GM23338 (cell line): ENCODE measurements around the gene CAPN1. TPM values are rescaled to one million over a fixed set of nuclear protein-coding genes. Genes with fewer than 3 reads are reported as not detected.

Experiments
- ATAC-seq: fragments of 200-7000 bp; cut with Tn5 transposase; 3 replicates; pipeline ENCODE4 v1.9.1; 2020
- DNase-seq: peaks from one replicate; pipeline ENCODE4 v3.0.0-alpha.2; 2015; ENCODE audit warnings: low spot score
- H2AFZ ChIP-seq: fragments of 200-600 bp; sonication (generic); 2 replicates; pipeline ENCODE4 v1.8.0; 2016; ENCODE audit warnings: antibody characterized with exemption, mild to moderate bottlenecking, moderate library complexity
- H3F3A ChIP-seq: fragments of 200-600 bp; sonication (generic); replicated peaks from 2 replicates; pipeline ENCODE4 v1.8.0; 2017; ENCODE audit warnings: antibody characterized with exemption, mixed run types, low read depth
- H3K27ac ChIP-seq: fragments of 200-600 bp; sonication (generic); 2 replicates; pipeline ENCODE4 v1.6.1; 2016; ENCODE audit warnings: low read depth
- H3K27me3 ChIP-seq: fragments of 200-600 bp; sonication (generic); 2 replicates; pipeline ENCODE4 v1.8.0; 2016; ENCODE audit warnings: mild to moderate bottlenecking, mixed run types, moderate library complexity; ENCODE audit not compliant: insufficient read depth
- H3K36me3 ChIP-seq: fragments of 200-600 bp; sonication (generic); 2 replicates; pipeline ENCODE4 v1.8.0; 2016; ENCODE audit warnings: mild to moderate bottlenecking; ENCODE audit not compliant: insufficient read depth
- H3K4me1 ChIP-seq: fragments of 200-600 bp; sonication (generic); 2 replicates; pipeline ENCODE4 v1.8.0; 2016; ENCODE audit warnings: mild to moderate bottlenecking, moderate library complexity; ENCODE audit not compliant: insufficient read depth
- H3K4me2 ChIP-seq: fragments of 200-600 bp; sonication (generic); 2 replicates; pipeline ENCODE4 v1.7.1; 2017; ENCODE audit warnings: mixed run types
- H3K4me3 ChIP-seq: fragments of 200-600 bp; sonication (generic); 2 replicates; pipeline ENCODE4 v1.6.1; 2016; ENCODE audit warnings: mixed run types
- H3K79me2 ChIP-seq: fragments of 200-600 bp; sonication (generic); replicated peaks from 2 replicates; pipeline ENCODE4 v1.8.0; 2017; ENCODE audit warnings: mild to moderate bottlenecking; ENCODE audit not compliant: insufficient read depth
- H3K9me2 ChIP-seq: fragments of 200-600 bp; sonication (generic); 2 replicates; pipeline ENCODE4 v1.8.0; 2017; ENCODE audit not compliant: insufficient read depth
- H4K20me1 ChIP-seq: fragments of 200-600 bp; sonication (generic); replicated peaks from 2 replicates; pipeline ENCODE4 v1.8.0; 2017; ENCODE audit warnings: mild to moderate bottlenecking; ENCODE audit not compliant: insufficient read depth
- H3K27ac Mint-ChIP-seq: 2 replicates; pipeline ENCODE4 v1.8.0; 2020; ENCODE audit warnings: inconsistent platforms, mild to moderate bottlenecking, moderate library complexity, mixed read lengths
- H3K27me3 Mint-ChIP-seq: 3 replicates; pipeline ENCODE4 v1.8.0; 2022; ENCODE audit warnings: low read depth, mild to moderate bottlenecking, moderate library complexity, mixed read lengths, inconsistent platforms; ENCODE audit not compliant: insufficient read depth, poor library complexity
- H3K36me3 Mint-ChIP-seq: 3 replicates; pipeline ENCODE4 v1.8.0; 2021; ENCODE audit warnings: low read depth, mild to moderate bottlenecking, inconsistent platforms, moderate library complexity, mixed read lengths
- H3K4me1 Mint-ChIP-seq: 3 replicates; pipeline ENCODE4 v1.8.0; 2020; ENCODE audit warnings: mild to moderate bottlenecking, inconsistent platforms, mixed read lengths
- H3K4me3 Mint-ChIP-seq: 3 replicates; pipeline ENCODE4 v1.8.0; 2021; ENCODE audit warnings: moderate library complexity, mild to moderate bottlenecking, inconsistent platforms, mixed read lengths
- H3K9me3 Mint-ChIP-seq: 3 replicates; pipeline ENCODE4 v1.8.0; 2020; ENCODE audit warnings: moderate library complexity, mild to moderate bottlenecking, inconsistent platforms, mixed read lengths
- ETS1 ChIP-seq: IDR thresholded peaks from 2 replicates; pipeline ENCODE4 v1.6.1; 2016; ENCODE audit warnings: antibody characterized with exemption
- EZH2phosphoT487 ChIP-seq: fragments of 200-600 bp; sonication (generic); IDR thresholded peaks from one replicate; pipeline ENCODE4 v1.8.1; 2018; ENCODE audit warnings: antibody characterized with exemption; ENCODE audit not compliant: unreplicated experiment
- JUNB ChIP-seq: IDR thresholded peaks from one replicate; pipeline ENCODE4 v1.6.1; 2016; ENCODE audit warnings: antibody characterized with exemption; ENCODE audit not compliant: unreplicated experiment
- POLR2AphosphoS5 ChIP-seq: IDR thresholded peaks from 2 replicates; pipeline ENCODE4 v1.6.1; 2016; ENCODE audit warnings: antibody characterized with exemption, low read depth
- REST ChIP-seq: IDR thresholded peaks from one replicate; pipeline ENCODE4 v1.6.1; 2018; ENCODE audit warnings: antibody characterized with exemption; ENCODE audit not compliant: unreplicated experiment
- STAT1 ChIP-seq: IDR thresholded peaks from one replicate; pipeline ENCODE4 v1.6.1; 2016; ENCODE audit warnings: antibody characterized with exemption; ENCODE audit not compliant: unreplicated experiment
- ZNF331 ChIP-seq: fragments of 250-450 bp; sonication (Bioruptor Pico); IDR thresholded peaks from 2 replicates; pipeline ENCODE4 v1.5.0; 2020; ENCODE audit warnings: low read depth, mild to moderate bottlenecking, moderate library complexity
- polyA plus RNA-seq: library from polyadenylated mRNA; unstranded; fragments of >200 nt; fragmentation: Nextera tagmentation; extraction: Ambion mirVana; gene quantifications from 2 replicates; pipeline ENCODE4 v1.2.1, GENCODE V29; 2016
- total RNA-seq: library from RNA; depleted of rRNA; stranded (reverse); fragments of >200 nt; shearing (Covaris generic); gene quantifications from 2 replicates; pipeline ENCODE4 v1.2.3, GENCODE V29; 2014

The CAPN1 gene
- total and polyA plus RNA-seq, 2 experiments from 2014 or later, result 67.3 to 277 TPM

GRCh38 chr11:65194564-65194963 lies 12.8 kb downstream of the CAPN1 start:
- Mint-ChIP-seq H3K36me3 (peaks cover 72% of the 10 kb centered on the region), H3K27ac (no peak overlapping the region)
- peaks cover 20% of the 10 kb centered on the region for H3K79me2 ChIP-seq

GRCh38 chr11:65204143-65204542 lies 22.4 kb downstream of the CAPN1 start:
- Mint-ChIP-seq H3K27ac (peak overlapping the region; percentile 92; the same call in 1 of the 2 replicates), H3K27me3 (peaks cover 5% of the 10 kb centered on the region), H3K9me3 (no peaks in the 10 kb centered on the region), H3K36me3 (peaks cover 59% of the 10 kb centered on the region), H3K4me1 (peaks cover 20% of the 10 kb centered on the region), H3K4me3 (peak overlapping the region; percentile 65; the same call in 2 of the 3 replicates)
- H3K36me3 ChIP-seq, result peaks cover 24% of the 10 kb centered on the region
- peak overlapping the region; percentile 57; the same call in 1 of the 2 replicates for H3K4me2 ChIP-seq
- peaks cover 6% of the 10 kb centered on the region; the same call in 1 of the 2 replicates for H3K4me1 ChIP-seq
- peak; percentile 24 for ATAC-seq
- H3F3A ChIP-seq, result peaks cover 10% of the 10 kb centered on the region
- peak overlapping the region; percentile 44; the same call in 1 of the 2 replicates for H3K4me3 ChIP-seq
- H3K27me3 ChIP-seq, result no peaks in the 10 kb centered on the region
- peaks cover 4% of the 10 kb centered on the region; the same call in 1 of the 2 replicates for H4K20me1 ChIP-seq
- no peak overlapping the region for H2AFZ ChIP-seq
- DNase-seq, result no peak
- H3K9me2 ChIP-seq, result no peaks in the 10 kb centered on the region
- H3K27ac ChIP-seq, result peak overlapping the region; percentile 59
- H3K79me2 ChIP-seq, result no peaks in the 10 kb centered on the region
- TF ChIP-seq REST (no peak), ETS1 (no peak), STAT1 (no peak), EZH2phosphoT487 (no peak)

More at GRCh38 chr11:65194564-65194963, 12.8 kb downstream of the CAPN1 start:
- ATAC-seq (no peak), DNase-seq (no peak)
- Histone ChIP-seq H3K27me3 (no peaks in the 10 kb centered on the region), H3K4me3 (no peak overlapping the region), H3K36me3 (peaks cover 41% of the 10 kb centered on the region), H3K9me2 (no peaks in the 10 kb centered on the region), H3K4me1 (no peaks in the 10 kb centered on the region), H3K27ac (no peak overlapping the region), H3F3A (peaks cover 5% of the 10 kb centered on the region; the same call in 1 of the 2 replicates), H3K4me2 (no peak overlapping the region), H2AFZ (no peak overlapping the region), H4K20me1 (0 out of 2 replicates have a peak, but pooled peaks cover 7% of the 10 kb centered on the region)
- H3K27me3 Mint-ChIP-seq, result peaks cover 4% of the 10 kb centered on the region
- no peak overlapping the region for H3K4me3 Mint-ChIP-seq
- no peaks in the 10 kb centered on the region; the same call in 2 of the 3 replicates for H3K4me1 Mint-ChIP-seq
- no peaks in the 10 kb centered on the region for H3K9me3 Mint-ChIP-seq
- TF ChIP-seq POLR2AphosphoS5, result no peak
- no peak for TF ChIP-seq JUNB
- no peak for TF ChIP-seq REST
- no peak for TF ChIP-seq ZNF331 (CRISPR knock-in tag)
